HG02798 (cell line): ENCODE measurements around the gene MAG.

Experiments used
- ATAC-seq: cut with Tn5 transposase; IDR thresholded peaks from one replicate; pipeline ENCODE4 v1.9.1; 2021; ENCODE audit warnings: mild to moderate bottlenecking; ENCODE audit not compliant: unreplicated experiment, poor library complexity

The MAG gene

DNA sequence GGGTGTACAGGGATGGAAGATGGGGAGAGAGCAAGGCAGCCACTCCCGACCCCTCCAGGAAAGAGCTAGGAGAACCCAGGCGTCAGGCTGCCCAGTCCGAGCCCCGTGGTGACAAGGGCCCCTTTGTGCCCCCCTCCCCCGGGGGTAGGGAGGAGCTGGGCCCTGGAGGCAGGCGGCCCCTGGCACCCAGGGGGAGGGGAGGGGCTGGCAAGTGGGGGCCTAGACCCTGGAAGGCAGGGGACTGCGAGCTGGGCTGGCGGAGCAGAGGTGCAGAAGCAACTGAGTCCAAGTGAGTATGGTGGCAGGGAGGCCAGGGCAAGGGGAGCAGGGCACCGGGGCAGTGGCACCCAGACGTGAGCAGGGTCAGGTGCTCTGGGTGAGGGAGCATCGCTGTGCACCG is at the start of gene MAG:
MAG (plus strand) TSS at position 246 of the 400 bp plus-strand sequence. CDS start 3,248 bp downstream, outside the sequence.
- ATAC-seq = no peak

GRCh38 chr19:35246466-35247092 is 45.4 kb upstream of the MAG start:
- ATAC-seq = no peak

DNA sequence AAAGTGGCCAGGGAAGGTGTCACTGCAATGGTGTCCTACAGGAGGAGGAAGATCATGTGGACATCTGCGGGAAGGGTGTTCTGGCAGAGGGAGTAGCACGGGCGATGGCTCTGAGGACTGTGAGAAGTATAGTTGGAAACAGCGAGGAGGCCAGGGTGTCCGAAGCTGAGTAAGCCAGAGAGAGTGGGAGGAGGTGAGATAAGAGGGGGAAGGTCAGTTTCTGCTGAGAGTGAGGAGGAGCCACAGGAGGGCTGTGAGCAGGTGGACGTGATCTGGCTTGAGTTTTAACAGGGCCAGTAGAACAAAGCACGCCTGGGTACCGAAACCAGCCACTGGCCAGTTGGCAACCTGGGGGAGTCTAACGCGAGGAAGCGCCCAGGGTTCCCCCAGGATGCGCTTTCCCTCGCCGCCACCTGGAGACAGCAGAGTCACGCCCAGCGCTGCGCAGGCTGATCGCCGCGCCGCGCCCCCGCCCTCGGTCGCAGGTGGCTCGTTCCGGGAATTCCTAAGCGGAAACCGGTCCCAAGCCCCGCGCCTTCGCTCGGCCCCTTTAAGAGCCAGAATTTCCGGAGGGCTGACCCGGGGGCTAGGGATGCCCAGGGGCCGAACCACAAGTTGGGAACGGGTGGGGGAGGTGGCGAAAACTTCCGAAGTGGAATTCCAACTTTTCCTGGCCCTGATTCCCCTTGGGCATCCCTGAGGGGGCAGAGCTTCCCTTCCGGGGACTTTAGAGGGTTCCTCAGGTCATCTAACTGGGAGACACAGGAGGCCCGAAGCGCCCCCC is 44.2 kb upstream of the MAG start:
- peak; percentile 55 for ATAC-seq

DNA sequence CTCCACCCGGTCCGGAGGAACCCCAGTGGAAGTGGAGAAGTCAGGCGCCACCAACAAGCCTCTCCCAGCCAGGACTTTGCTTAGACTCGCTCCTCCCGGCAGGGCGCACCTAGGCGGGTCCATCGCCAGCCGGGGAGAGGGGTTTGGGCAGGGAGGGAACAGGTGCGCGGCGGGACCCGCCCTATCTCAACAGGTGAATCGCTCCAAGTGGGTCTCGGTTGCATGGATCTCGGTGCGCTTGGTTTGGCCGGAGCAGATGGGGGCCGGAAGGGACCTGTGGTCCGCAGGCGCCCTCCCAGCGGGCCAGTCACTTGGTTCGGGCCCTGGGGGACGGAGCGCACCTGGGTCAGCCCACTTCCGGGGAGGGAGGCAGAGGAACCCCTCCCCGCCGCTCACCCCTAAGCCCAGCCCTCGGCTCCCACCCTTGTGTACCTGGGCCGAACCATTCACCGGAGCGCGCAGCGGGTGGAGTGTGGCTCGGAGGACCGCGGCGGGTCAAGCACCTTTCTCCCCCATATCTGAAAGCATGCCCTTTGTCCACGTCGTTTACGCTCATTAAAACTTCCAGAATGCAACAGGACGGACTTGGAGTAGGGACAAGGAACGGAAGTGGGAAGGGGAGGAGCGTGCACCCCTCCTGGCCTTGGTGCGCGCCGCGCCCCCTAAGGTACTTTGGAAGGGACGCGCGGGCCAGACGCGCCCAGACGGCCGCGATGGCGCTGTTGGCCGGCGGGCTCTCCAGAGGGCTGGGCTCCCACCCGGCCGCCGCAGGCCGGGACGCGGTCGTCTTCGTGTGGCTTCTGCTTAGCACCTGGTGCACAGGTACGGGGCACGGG is 43.4 kb upstream of the MAG start, which contains the start of gene LSR:
LSR (plus strand) TSS at position 693 of the 836 bp plus-strand sequence; CDS start at position 714, 21 bp downstream.
- ATAC-seq = peak; percentile 82

DNA sequence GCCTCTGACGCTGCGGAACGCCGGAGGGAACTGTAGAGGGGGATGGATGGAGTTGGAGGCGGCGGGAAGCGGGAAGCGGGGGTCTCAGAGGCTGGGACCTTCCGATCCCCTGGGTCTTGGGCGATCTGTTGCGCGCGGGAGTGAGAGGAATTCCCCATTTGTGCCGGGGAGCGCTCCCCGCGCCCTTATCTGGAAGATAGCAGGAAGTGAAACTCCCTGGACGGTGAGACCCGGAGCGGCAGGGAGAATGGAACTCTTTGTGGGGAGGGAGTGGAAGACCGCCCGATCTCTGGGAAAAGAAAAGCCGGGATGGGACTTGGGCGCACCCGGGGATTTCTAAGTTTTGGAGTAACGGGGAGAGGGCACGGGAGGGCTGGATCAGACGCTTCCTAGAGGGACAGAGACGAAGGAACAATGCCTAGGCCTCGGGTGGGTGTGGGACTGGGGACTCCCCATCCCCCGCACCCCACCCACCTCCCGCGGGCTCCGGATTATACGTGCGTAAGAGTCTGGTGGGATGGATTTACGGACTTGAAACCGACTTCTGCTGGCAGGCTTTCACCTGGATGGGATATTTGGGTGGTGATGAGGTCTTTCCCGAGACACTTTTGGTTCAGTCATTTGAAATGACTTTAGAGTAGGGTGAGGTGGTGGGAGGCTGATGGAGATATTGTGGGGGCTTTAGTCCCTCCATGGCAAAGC is 42.7 kb upstream of the MAG start:
- peak; percentile 1 for ATAC-seq

GRCh38 chr19:35249848-35250711 is 41.9 kb upstream of the MAG start:
- ATAC-seq = no peak

- ATAC-seq = no peak
These were observed 40.5 kb upstream of the MAG start for GRCh38 chr19:35251456-35251855.

- ATAC-seq = no peak
These were observed 38.4 kb upstream of the MAG start for GRCh38 chr19:35253316-35254286.

- ATAC-seq = no peak
These were observed 37.3 kb upstream of the MAG start for GRCh38 chr19:35254341-35255297.

- no peak for ATAC-seq
These were observed 35.4 kb upstream of the MAG start for GRCh38 chr19:35256566-35256965.

- no peak for ATAC-seq
These were observed 34.9 kb upstream of the MAG start for GRCh38 chr19:35257113-35257461.

DNA sequence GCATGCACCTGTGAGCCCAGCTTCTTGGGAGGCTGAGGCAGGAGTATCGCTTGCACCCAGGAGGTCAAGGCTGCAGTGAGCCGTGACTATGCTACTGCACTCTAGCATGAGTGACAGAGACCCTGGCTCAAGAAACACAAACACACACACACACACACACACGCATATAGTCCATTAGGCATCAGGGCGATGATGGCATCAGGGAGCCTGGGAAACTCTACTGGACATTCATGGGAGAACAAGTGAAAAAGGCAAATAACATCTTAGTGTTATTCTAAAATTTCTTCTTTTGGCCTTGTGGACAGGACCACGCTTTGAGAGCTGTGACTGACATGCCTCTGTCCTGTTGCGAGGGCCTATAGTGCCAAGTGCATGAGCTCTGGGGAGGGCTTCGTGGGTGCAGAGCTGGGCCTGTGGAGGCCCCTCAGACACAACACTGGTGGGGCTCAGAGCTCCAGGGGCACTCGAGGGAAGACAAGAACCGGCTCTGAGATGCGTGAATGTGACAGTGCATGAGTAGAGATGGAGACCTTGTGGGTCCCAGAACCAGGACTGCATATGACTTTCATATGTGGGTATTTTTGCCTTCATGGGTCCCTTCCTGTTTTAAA is 31.2 kb upstream of the MAG start:
- ATAC-seq = no peak

DNA sequence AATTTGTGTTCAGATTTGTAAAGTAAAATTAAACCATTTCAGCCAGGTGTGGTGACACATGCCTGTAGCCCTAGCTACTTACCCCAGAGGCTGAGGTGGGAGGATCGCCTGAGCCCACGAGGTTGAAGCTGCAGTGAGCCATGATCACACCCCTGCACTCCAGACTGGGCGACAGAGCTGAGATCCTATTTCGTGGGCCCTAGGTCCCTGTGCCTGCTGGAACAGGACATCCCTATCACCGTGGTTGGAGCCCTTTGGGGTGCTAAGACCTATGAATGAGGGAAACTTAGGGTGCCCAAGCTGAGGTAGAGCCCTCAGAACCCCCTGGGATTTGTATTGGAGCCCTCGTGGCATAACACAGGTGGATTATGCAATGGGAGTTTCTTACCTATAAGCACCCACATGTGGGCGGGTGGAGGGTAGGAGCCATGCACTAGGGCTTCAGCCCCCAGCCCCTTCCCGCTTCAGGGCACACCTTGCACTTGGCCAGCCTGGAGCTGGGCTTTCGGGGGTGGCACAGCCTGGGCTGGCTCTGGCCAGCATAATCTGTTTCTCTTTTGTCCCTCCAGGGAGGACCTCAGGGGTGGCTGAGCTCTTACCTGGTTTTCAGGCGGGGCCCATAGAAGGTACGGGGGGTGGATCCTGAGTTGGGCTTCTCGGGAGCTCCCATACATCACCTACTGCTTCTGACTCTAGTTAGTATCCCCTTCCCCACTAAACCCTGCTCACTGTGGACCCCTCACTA is 30.4 kb upstream of the MAG start:
- ATAC-seq = no peak

DNA sequence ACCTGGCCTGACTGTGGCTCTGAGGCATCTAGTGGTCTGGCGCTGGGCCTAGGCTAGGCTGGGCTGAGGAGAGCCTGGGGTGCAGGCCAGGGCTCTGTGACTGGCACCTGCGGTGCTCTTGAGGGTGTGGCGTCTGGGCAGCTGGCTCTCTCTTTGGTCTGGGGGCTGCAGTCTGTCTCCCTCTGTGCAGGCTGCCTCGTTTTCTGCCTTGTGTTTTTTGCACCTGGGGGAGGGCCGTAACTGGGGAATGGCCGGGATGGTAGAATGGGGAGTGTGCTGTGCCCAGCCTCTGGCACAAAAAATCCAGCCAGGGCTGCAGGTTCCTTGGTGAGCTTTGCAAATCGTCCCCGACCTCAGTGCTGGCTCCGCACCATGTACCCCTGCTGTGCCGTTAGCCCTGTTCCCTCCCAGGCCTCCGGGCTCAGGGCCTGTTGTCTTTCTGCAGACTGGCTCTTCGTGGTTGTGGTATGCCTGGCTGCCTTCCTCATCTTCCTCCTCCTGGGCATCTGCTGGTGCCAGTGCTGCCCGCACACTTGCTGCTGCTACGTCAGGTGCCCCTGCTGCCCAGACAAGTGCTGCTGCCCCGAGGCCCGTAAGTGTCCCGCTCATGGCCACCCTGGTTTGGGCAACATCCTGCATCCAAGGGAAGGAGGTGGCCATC is 29.7 kb upstream of the MAG start:
- ATAC-seq = no peak

GRCh38 chr19:35264268-35265125 is 27.5 kb upstream of the MAG start:
- no peak for ATAC-seq
